HG03066 (cell line): ENCODE data around the gene ANTXRL.
"Not testable (repeated sequence)": the region's sequence is repeated elsewhere in the genome, so short reads cannot be mapped to it uniquely, and the experiment has no call there.

Experiments
- ATAC-seq: cut with Tn5 transposase; IDR thresholded peaks from one replicate; pipeline ENCODE4 v1.9.1; 2021; ENCODE audit warnings: low read depth; ENCODE audit not compliant: unreplicated experiment

Gene ANTXRL

DNA sequence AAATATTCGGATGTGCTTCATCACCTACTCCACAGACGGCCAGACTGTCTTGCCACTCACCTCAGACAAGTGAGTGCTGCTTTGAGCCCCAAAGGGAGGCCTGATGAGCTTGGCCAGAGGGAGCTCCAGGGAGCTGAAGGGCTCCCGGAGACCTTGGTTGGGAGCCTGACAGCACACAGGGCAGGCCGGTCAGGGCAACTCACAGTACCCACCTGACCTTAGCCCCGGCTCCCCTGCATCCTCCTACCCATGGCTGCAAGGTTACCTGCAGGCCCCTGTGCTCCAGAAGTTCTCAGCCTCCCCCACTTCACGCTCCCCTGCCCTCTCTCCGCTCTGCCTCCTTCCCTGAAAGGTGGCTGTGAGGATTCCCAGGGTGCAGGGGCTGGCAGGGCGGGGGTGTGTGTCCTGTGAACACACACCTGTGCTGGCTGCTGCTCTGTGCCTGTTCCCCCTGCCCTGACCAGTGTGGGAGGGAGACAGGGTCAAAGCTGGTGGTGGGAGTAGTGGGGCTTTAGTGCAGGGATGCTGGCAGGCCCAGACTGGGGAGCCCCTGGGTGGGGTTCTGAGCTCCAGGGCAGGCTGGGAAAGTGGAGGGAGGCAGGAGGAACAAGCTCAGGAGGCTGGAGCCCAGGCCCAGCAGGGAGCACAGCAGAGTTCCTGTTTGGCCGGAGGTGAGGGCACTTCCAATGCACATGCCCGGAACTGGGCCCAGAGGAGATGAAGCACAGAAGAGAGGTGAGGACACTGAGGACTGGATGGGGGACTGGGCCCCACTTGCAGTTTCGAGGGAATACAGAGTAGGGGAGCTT is 7.2 kb downstream of the ANTXRL start:
- ATAC-seq = no peak

DNA sequence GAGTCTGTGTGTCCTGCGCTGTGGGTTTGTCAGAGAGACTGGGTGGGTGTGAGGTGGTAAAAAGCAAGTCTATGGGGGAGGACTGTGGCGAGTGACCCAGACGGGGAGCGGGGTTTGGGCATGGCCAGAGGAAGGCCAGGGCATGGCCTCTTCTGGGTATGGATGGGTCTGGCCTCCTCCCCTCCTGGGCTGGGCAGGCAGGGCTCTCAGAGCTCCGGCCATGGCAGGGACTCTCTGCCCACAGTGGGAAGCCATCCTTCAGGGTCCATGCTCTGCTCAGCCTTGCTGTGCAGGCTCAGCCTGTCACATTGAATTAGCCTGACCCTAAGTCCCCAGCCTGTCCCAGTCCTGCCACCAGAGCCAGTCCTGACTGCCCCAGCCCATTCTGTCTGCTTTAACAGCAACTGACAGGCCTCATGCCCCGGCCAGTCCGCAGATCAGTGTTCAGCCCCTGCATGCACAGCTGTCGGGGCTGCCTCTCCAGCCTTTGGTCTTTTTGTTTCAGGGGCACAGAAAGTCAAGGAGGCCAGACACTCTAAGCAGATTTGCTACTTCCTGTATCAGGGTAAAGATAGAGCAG is 7.9 kb downstream of the ANTXRL start:
- ATAC-seq = no peak

GRCh38 chr10:46295350-46296010 is 8.7 kb downstream of the ANTXRL start:
- not testable (repeated sequence) for ATAC-seq

- ATAC-seq = not testable (repeated sequence)
Measured at GRCh38 chr10:46296086-46296485, 9.3 kb downstream of the ANTXRL start.

GRCh38 chr10:46296641-46297141 is 9.9 kb downstream of the ANTXRL start:
- ATAC-seq = no peak

GRCh38 chr10:46297406-46298204 is 10.8 kb downstream of the ANTXRL start:
- ATAC-seq = no peak

DNA sequence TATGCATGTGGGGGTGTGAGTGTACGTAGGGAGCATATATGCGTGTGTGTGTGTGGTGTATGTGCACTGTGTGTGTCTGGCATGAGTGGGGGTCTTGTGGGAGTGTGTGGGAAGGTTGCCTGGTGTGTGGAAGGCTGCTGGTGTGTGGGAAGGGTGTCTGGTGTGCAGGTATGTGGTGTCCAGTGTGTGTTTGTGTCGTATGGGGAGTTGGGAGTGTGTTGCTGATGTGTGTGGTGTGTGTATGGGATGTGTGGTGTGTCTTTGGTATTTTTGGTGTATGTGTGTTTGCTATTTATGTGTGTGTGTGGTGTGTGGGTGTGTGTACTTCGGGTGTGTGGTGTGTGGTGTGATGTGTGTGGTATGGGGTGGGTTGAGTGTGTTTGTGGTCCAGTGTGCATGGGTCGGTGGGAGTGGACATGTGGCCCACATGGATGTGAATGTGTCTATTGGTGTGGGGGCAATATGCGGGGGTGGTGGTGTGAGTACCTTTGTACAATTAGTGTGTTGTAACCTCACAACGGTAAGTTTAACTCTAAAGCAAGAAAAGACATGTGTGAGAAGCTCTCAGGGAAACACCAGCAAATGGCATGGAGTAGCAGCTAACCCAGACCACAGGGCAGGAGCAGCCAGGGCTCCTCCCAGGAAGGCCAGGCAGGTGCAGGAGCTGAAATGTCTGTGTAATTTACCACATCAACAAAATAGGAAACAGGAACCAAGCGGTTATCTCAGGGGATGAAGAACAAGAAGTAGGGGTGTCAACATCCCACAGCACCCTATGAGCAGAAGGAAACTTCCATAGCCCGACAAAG is 11.9 kb downstream of the ANTXRL start:
- no peak for ATAC-seq

DNA sequence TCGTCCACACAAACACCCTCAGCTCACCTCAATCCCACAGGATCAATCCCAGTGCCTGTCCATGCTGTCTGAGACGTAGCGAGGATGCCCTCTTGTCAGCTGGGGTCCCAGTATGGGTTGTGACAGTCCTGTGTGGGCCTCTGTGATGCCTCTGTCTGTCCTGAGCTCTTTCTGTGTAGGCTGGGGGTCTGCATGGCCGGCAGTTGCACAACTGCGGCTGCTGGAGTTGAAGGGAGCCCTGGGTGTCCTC is 12.4 kb downstream of the ANTXRL start:
- no peak for ATAC-seq

- ATAC-seq = no peak
Measured at GRCh38 chr10:46299536-46300369, 13.0 kb downstream of the ANTXRL start.

DNA sequence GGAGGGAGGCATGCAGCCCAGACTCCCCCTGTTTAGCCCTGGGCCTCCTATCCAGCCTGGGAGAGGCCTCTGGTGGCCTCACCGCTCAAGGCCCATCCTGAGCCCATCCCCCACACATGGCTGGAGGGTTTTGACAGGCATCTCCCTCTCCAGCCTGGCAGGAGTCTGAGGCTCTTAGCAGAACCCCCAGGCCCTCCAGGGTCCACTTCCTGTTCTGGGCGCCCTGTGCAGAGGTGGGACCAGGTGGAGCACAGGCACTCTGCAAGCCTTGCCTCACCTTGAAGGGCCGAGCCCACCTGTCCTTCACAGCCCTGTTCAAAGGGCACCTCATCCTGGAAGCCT is 13.5 kb downstream of the ANTXRL start:
- not testable (repeated sequence) for ATAC-seq

DNA sequence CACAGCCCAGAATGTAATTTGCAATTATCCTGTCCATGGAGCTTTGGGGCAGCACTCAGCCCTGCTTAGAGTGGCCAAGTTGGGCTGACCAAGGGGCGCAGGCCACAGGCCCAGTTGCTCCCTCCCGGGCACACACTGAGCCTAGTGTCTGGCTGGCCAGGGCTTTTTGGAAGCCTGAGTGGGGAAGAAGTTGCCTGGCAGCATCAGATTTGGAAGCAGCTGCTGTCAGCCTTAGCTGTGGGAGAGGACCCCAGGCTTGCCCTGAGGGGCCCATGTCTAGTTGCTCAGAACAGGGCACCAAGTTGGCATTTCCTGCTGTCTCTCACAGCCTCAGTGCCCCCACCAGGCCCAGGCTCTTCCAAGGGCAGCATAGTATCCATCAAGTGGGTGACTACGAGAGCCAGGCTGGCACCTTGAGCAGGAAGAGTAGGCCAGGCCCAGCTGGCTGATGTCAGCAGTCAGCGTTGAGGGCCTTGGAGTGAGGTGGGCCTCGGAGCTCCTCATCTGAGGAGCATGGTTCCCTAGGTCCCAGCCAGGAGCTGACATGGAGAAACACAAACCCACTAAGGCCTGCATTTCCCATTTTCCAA is 14.4 kb downstream of the ANTXRL start:
- ATAC-seq = no peak

DNA sequence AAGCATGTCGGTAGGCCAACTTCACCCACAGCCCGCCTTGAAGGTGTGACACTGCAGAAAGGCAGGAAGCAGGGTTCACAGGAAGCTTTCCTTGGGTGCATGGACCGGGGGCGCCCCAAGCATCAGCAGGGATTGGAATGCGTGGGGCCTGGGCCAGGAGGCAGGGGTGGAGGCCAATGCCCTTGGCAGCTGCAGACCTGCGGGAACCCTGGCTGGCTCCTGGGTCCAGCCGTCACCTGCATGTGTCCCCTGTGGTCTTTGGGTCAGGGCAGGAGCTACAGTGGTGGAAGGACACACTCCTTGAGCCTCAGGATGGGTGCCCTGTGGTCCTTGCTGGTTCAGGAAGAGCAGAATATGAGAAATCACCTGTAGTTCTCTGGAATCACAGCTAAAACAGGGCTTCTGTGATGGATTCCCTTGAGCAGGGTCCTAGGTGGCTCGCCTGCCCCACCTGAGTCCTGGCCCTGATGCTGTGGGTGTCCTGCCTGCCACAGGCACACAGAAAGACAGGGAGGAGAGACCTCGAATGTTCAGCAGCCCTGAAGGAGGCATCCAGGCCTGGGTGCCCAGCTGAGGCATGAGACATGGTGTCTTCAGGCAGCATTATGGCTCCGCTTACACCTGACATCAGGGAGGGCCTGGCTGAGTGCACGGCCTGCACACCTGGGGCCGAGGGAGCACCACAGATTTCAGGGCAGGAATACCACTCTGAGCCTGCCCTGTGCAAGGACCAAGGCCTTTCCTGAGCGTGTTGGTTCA is 15.1 kb downstream of the ANTXRL start:
- ATAC-seq = no peak

GRCh38 chr10:46302765-46303352 is 16.1 kb downstream of the ANTXRL start:
- ATAC-seq = not testable (repeated sequence)

- ATAC-seq = no peak
Measured at GRCh38 chr10:46304062-46304461, 17.3 kb downstream of the ANTXRL start.

DNA sequence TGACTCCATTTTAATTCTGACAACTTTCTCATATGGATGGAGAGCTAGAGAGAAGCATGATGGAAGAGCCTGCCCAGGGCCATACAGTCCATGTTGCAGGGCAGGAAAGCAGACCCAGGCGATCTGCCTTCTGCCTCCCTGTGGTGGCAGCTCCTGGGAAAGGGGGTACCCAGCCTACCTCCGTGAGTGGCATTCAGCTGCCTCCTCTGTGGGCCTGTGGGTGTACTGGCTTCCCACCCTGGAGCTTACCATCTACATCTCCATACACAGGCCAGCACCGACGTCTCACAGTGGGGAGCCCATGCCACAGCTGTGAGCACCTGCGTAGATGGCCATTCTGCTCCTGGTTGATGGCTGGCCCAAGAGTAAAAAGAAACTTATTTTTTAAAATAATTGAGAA is 17.9 kb downstream of the ANTXRL start:
- not testable (repeated sequence) for ATAC-seq

GRCh38 chr10:46305079-46305818 is 18.5 kb downstream of the ANTXRL start:
- ATAC-seq = no peak

GRCh38 chr10:46305986-46306385 is 19.2 kb downstream of the ANTXRL start:
- no peak for ATAC-seq
